GM19324 (cell line): ENCODE results near the gene ATP6V1F.

ENCODE experiments used
- ATAC-seq: cut with Tn5 transposase; IDR thresholded peaks from one replicate; pipeline ENCODE4 v1.9.1; 2021; ENCODE audit warnings: mild to moderate bottlenecking, moderate library complexity; ENCODE audit not compliant: unreplicated experiment, low FRiP score

ATP6V1F gene

GRCh38 chr7:128835231-128835751, 27.4 kb upstream of the ATP6V1F start:
- ATAC-seq = no peak

- no peak for ATAC-seq
Observed at GRCh38 chr7:128835790-128836641, 26.6 kb upstream of the ATP6V1F start.

GRCh38 chr7:128836729-128837348, 25.8 kb upstream of the ATP6V1F start:
- ATAC-seq = no peak

GRCh38 chr7:128837521-128837921, 25.1 kb upstream of the ATP6V1F start:
- ATAC-seq = no peak

- ATAC-seq = no peak
Observed at GRCh38 chr7:128838109-128838779, 24.4 kb upstream of the ATP6V1F start.

GRCh38 chr7:128838981-128839731, 23.5 kb upstream of the ATP6V1F start:
- ATAC-seq = no peak

- ATAC-seq = no peak
Observed at GRCh38 chr7:128839751-128840177, 22.9 kb upstream of the ATP6V1F start.

- no peak for ATAC-seq
Observed at GRCh38 chr7:128840326-128841170, 22.1 kb upstream of the ATP6V1F start.

GRCh38 chr7:128841171-128841690, 21.4 kb upstream of the ATP6V1F start:
- no peak for ATAC-seq

GRCh38 chr7:128841921-128842673, 20.6 kb upstream of the ATP6V1F start:
- no peak for ATAC-seq

GRCh38 chr7:128842674-128843641, 19.7 kb upstream of the ATP6V1F start:
- no peak for ATAC-seq

GRCh38 chr7:128843938-128844621, 18.6 kb upstream of the ATP6V1F start:
- ATAC-seq = no peak

- ATAC-seq = no peak
Observed at GRCh38 chr7:128844777-128845311, 17.8 kb upstream of the ATP6V1F start.

- ATAC-seq = no peak
Observed at GRCh38 chr7:128845475-128845874, 17.2 kb upstream of the ATP6V1F start.

GRCh38 chr7:128845987-128846386, 16.7 kb upstream of the ATP6V1F start:
- ATAC-seq = no peak

- no peak for ATAC-seq
Observed at GRCh38 chr7:128846781-128847444, 15.7 kb upstream of the ATP6V1F start.
